ENCODE measurements around the gene FTL. TPM values are rescaled to one million over a fixed set of nuclear protein-coding genes. Genes with fewer than 3 reads are reported as not detected.

Gene FTL
- total and polyA plus RNA-seq, 2 donors (not counting 3 experiments of a cell fraction or from before 2014, with no cell fraction given) = 1,937 to 2,748 TPM

DNA sequence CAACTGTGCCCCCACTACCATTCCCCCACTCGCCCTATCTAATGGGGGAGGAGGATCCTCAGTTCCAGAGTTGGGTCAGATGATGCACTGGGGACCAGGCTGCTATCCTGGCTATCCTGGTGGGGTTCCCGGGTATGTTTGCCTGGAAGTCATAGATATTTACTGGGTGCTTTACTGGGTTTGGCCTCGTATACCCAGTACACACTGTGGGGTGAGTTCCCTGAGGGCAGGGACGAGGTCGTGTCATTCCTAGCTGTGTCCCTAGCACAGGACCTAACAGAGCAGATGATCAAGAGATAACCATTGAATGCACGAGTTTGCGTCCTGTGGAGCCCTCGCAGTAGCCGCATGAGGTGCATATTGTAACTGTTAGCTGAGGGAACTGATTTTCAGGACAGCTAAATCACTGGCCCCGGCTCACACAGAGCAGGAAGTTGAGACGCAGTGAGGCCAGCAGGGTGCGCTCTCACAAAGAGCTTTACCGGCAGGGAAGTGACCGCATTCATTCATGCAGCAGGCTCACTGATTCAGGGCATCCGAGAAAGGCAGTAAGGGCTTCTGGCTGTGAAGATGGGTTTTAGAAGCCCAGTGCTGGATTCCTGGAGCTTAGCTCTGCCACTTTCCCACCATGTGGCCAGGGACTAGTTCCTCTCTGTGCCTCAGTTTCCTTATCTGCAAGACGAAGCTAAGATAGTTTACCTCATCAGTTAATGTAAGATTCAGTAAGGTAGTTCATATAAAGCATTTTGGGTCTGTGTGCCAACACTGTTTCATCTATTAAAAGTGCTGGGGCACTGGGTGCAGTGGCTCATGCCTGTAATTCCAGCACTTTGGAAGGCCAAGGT is 34.6 kb downstream of the FTL start:
- dilution Hi-C loops (cut with MboI; ENCODE audit: extremely low pct_ligation_motif_present, low sequenced_read_pairs) = no loop called here
- no peak overlapping the region for H3K9ac ChIP-seq (replicated peaks; ENCODE audit: extremely low read depth, insufficient read depth, low read length)
- H3K36me3 ChIP-seq (ENCODE audit: control insufficient read depth in 2 of 2, extremely low read depth in 1 of 2, insufficient read depth in 2 of 2, low read length in 2 of 2) = peaks cover 4 to 7% of the 10 kb centered on the region in 2 experiments
- TF ChIP-seq POLR2A (IDR thresholded peaks at IDR 0.05; ENCODE audit: low read depth, low read length) = no peak
- TF ChIP-seq, protein P1, sequence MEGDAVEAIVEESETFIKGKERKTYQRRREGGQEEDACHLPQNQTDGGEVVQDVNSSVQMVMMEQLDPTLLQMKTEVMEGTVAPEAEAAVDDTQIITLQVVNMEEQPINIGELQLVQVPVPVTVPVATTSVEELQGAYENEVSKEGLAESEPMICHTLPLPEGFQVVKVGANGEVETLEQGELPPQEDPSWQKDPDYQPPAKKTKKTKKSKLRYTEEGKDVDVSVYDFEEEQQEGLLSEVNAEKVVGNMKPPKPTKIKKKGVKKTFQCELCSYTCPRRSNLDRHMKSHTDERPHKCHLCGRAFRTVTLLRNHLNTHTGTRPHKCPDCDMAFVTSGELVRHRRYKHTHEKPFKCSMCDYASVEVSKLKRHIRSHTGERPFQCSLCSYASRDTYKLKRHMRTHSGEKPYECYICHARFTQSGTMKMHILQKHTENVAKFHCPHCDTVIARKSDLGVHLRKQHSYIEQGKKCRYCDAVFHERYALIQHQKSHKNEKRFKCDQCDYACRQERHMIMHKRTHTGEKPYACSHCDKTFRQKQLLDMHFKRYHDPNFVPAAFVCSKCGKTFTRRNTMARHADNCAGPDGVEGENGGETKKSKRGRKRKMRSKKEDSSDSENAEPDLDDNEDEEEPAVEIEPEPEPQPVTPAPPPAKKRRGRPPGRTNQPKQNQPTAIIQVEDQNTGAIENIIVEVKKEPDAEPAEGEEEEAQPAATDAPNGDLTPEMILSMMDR (IDR thresholded peaks at IDR 0.05; ENCODE audit: extremely low read depth in 1 of 2, insufficient read depth in 1 of 2, low read depth in 1 of 2, low read length in 2 of 2) = peak; percentile 75 to 85
- no peak for TF ChIP-seq JUN (IDR thresholded peaks at IDR 0.05; ENCODE audit: borderline replicate concordance, insufficient read depth, insufficient read length, low read depth)
- TF ChIP-seq POLR2AphosphoS5 (IDR thresholded peaks at IDR 0.05; ENCODE audit: insufficient read depth, low read depth, low read length) = no peak
- no TSS peak for BruUV-seq (replicated peaks)
- H3K27me3 ChIP-seq (ENCODE audit: control insufficient read depth in 2 of 2, insufficient read depth in 2 of 2, low read length in 2 of 2) = no peaks in the 10 kb centered on the region
- H3K4me2 ChIP-seq (ENCODE audit: insufficient read depth, low read length) = no peak overlapping the region
- peaks cover under 1% of the 10 kb centered on the region for H3K4me1 ChIP-seq (ENCODE audit: control insufficient read depth, extremely low read depth, insufficient read depth, low read length)
- H3K9me3 ChIP-seq (replicated peaks; ENCODE audit: control insufficient read depth, insufficient read depth, low read length) = no peaks in the 10 kb centered on the region
- H3K79me2 ChIP-seq (ENCODE audit: control insufficient read depth, insufficient read depth, low read length) = peaks cover 29% of the 10 kb centered on the region
- H4K20me1 ChIP-seq (replicated peaks; ENCODE audit: control insufficient read depth, extremely low read depth, insufficient read depth, low read length) = no peaks in the 10 kb centered on the region
- H3K4me3 ChIP-seq (replicated peaks in 1 of 3; ENCODE audit: insufficient read depth in 1 of 3, low read depth in 1 of 3, low read length in 3 of 3) = no peak overlapping the region
- no peak overlapping the region for H3K27ac ChIP-seq (ENCODE audit: insufficient read depth, low read depth, low read length)
- POLR2A ChIA-PET = no interaction called here
- DNase-seq (ENCODE audit: low read depth, low spot score) (peak; percentile 64), FAIRE-seq (peak; percentile 87)
- CTCF ChIA-PET = interaction anchor here (0.6 to 2.2 kb wide), 37 partner anchors 11 to 256 kb away, joined by 3 to 59 read pairs (median 4); partner anchors contain the start of genes CGB7, LHB and NTF4
- intact Hi-C loops (cut with micrococcal nuclease) = loop anchor here (1.0 to 10.0 kb wide), 4 partner anchors 75 to 365 kb away; partner anchors contain the start of genes DBP, HRC and TRPM4
- no peaks in the 10 kb centered on the region for H3K9me1 ChIP-seq (replicated peaks; ENCODE audit: control insufficient read depth, extremely low read depth, insufficient read depth, low read length)
- no peak overlapping the region for H2AFZ ChIP-seq (ENCODE audit: low read depth, low read length)
